Gastrocnemius medialis (tissue), 4 donors: ENCODE results near the gene PBX1. TPM values are rescaled to one million over a fixed set of nuclear protein-coding genes. Genes with fewer than 3 reads are reported as not detected.

Source experiments
- ATAC-seq, 2 donors: fragments of 150-250 bp; one replicate each; pipeline ENCODE4 v1.9.1; 2016
- DNase-seq, 2 donors: peaks; one replicate each; pipeline ENCODE4 v3.0.0-alpha.2; 2019
- H3K27ac ChIP-seq, 4 donors: fragments of 200-600 bp; sonication (generic); 1 replicate in 1 of 4; 2 replicates in 3 of 4; pipeline ENCODE4 v1.5.1; 2016 to 2018; ENCODE audit warnings: mild to moderate bottlenecking in 2 of 4, moderate library complexity in 1 of 4
- H3K27me3 ChIP-seq, 3 donors: fragments of 200-600 bp; sonication (generic) in 2 of 3; 1 replicate in 1 of 3; 2 replicates in 2 of 3; pipeline versions ENCODE4 v1.5.1 to v1.6.0; 2016 to 2019; ENCODE audit warnings: mild to moderate bottlenecking in 1 of 3, moderate library complexity in 1 of 3
- H3K36me3 ChIP-seq, 2 donors: fragments of 200-600 bp; sonication (generic) in 1 of 2; one replicate each; pipeline ENCODE4 v1.5.1; 2017 to 2018
- H3K4me1 ChIP-seq, 2 donors: fragments of 200-600 bp; sonication (generic) in 1 of 2; one replicate each; pipeline ENCODE4 v1.5.1; 2016 to 2017; ENCODE audit warnings: mild to moderate bottlenecking in 2 of 2
- H3K4me3 ChIP-seq, 4 donors: fragments of 200-600 bp; sonication (generic) in 3 of 4; 1 replicate in 1 of 4; 2 replicates in 3 of 4; pipeline ENCODE4 v1.5.1; 2016 to 2019; ENCODE audit warnings: mild to moderate bottlenecking in 2 of 4
- H3K9me3 ChIP-seq, 3 donors: fragments of 200-600 bp; sonication (generic) in 2 of 3; 1 replicate in 1 of 3; 2 replicates in 2 of 3; pipeline ENCODE4 v1.5.1; 2016 to 2019
- POLR2A ChIP-seq, 2 donors: fragments of 450-650 bp; IDR thresholded peaks; one replicate each; pipeline ENCODE4 v1.6.1; 2017; ENCODE audit warnings: antibody characterized with exemption in 2 of 2, mild to moderate bottlenecking in 2 of 2, moderate library complexity in 2 of 2
- in situ Hi-C, 4 donors: fragments of 200-750 bp; cut with MboI; loops; one replicate each; pipeline versions ENCODE4 v1.15.0 to v1.8.0; 2017; ENCODE audit warnings: low sequenced_read_pairs in 4 of 4
- intact Hi-C: fragments of 100-400 bp; cut with DNase I; formaldehyde crosslinking; loops from one replicate; pipeline ENCODE4 v1.15.1; 2023; ENCODE audit warnings: low total_unique reads
- total RNA-seq, 4 donors: library from RNA; depleted of rRNA; stranded (reverse); fragments of >200 nt; gene quantifications; one replicate each; pipeline versions ENCODE4 v1.1.0 to v1.2.3, GENCODE V29; 2016
- TF ChIP-seq, protein P1 (sequence below), 5 experiments: fragments of 450-650 bp in 3 of 5; fragments of 200-600 bp in 2 of 5; sonication (generic) in 2 of 5; IDR thresholded peaks in 4 of 5; conservative IDR thresholded peaks in 1 of 5; 1 replicate in 4 of 5; 2 replicates in 1 of 5; pipeline ENCODE4 v1.5.1; 2016 to 2019; ENCODE audit warnings: antibody characterized with exemption in 5 of 5, mild to moderate bottlenecking in 3 of 5, moderate library complexity in 3 of 5

The PBX1 gene
- total RNA-seq, 4 donors from 2014 or later = 21.7 to 36.5 (median 29.0) TPM

DNA sequence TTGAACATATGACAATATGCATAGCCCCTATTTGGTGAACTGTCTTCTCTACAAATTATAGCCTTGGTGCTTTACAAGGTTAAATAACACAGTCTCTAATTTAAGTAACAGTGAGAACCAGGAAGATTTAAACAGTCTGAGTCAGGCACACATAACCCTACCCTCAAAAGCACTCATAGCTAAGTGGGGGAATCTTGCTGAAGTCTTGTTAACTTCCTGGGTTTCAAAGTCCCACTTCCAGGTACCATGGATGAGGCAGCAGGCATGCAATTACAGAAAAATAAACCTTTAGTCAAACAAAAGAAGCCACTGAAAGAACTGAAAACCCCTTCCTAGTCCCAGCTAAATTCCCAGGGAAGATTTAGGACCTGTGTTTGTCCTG, 147.6 kb downstream of the PBX1 start:
- peaks cover 58 to 85% of the 10 kb centered on the region in 2 donors for H3K4me1 ChIP-seq
- peak overlapping the region; percentile 75 to 88 (median 84) for H3K27ac ChIP-seq
- no peak for DNase-seq
- H3K36me3 ChIP-seq = no peaks in the 10 kb centered on the region
- no peak for TF ChIP-seq POLR2A (IDR thresholded peaks at IDR 0.05)
- TF ChIP-seq, protein P1, sequence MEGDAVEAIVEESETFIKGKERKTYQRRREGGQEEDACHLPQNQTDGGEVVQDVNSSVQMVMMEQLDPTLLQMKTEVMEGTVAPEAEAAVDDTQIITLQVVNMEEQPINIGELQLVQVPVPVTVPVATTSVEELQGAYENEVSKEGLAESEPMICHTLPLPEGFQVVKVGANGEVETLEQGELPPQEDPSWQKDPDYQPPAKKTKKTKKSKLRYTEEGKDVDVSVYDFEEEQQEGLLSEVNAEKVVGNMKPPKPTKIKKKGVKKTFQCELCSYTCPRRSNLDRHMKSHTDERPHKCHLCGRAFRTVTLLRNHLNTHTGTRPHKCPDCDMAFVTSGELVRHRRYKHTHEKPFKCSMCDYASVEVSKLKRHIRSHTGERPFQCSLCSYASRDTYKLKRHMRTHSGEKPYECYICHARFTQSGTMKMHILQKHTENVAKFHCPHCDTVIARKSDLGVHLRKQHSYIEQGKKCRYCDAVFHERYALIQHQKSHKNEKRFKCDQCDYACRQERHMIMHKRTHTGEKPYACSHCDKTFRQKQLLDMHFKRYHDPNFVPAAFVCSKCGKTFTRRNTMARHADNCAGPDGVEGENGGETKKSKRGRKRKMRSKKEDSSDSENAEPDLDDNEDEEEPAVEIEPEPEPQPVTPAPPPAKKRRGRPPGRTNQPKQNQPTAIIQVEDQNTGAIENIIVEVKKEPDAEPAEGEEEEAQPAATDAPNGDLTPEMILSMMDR (IDR thresholded peaks at IDR 0.05 in 4 of 5, conservative IDR thresholded peaks at IDR 0.05 in 1 of 5) = no peak
- intact Hi-C loops = loop anchor here (10.0 kb wide), 1 partner anchor 142 kb away; no protein-coding TSS in a partner anchor
- no peaks in the 10 kb centered on the region for H3K27me3 ChIP-seq
- no peak for ATAC-seq
- no peak overlapping the region for H3K4me3 ChIP-seq
- no peaks in the 10 kb centered on the region for H3K9me3 ChIP-seq
- in situ Hi-C loops = no loop called here

DNA sequence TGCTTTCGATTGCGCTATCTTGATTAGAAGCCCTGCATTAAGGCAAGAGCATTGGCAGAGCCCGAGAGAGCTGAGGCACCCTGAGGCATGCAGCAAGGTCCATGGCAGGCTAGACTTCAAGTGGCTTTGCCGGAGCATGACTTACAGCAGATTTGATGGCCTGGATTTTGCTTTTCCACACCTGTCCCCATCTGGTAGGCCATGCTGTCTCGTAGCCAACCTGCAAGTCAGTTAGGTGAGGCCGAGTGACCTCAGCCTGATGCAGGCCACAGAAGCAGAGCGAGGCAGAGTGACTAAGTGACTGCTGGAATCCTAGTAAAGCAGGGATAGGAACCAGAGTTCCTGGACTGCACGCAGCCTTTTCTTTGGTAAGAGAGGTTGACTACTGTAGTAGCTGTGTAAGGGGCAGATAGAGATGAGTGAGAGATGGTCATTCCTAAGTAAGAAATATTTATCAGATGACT, 148.9 kb downstream of the PBX1 start:
- ATAC-seq (peak; percentile 79), DNase-seq (peak; percentile 66 to 87)
- H3K27ac ChIP-seq = peak overlapping the region; percentile 75 to 88 (median 84)
- no peak overlapping the region for H3K4me3 ChIP-seq
- H3K4me1 ChIP-seq = peaks cover 71 to 85% of the 10 kb centered on the region in 2 donors
- intact Hi-C loops = loop anchor here (10.0 kb wide), 1 partner anchor 143 kb away; no protein-coding TSS in a partner anchor
- no peaks in the 10 kb centered on the region for H3K9me3 ChIP-seq
- TF ChIP-seq, protein P1 (IDR thresholded peaks at IDR 0.05 in 4 of 5, conservative IDR thresholded peaks at IDR 0.05 in 1 of 5) = no peak
- peak in 1 of 2 donors; percentile 31 for TF ChIP-seq POLR2A (IDR thresholded peaks at IDR 0.05)
- H3K27me3 ChIP-seq = no peaks in the 10 kb centered on the region
- in situ Hi-C loops = no loop called here
- no peaks in the 10 kb centered on the region for H3K36me3 ChIP-seq

DNA sequence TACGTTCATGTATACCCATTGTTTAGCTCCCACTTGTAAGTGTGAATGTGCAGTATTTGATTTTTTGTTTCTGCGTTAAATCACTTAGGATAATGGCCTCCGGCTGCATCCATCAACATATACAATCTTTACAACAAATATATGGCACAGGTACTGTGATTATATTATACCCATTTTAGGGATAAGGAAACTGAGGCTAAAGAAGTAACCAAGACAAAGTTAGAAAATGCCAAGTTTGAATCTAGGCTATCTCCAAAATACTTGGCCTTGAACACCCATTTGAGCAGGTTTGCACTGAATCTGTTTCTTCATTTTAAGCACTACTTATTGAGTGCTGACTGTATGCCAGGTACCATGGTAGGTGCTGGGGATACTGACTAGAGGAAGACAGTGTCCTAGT, 149.6 kb downstream of the PBX1 start:
- TF ChIP-seq, protein P1 (IDR thresholded peaks at IDR 0.05 in 4 of 5, conservative IDR thresholded peaks at IDR 0.05 in 1 of 5) = no peak
- no peak for TF ChIP-seq POLR2A (IDR thresholded peaks at IDR 0.05)
- Histone ChIP-seq H3K4me3 (no peak overlapping the region), H3K4me1 (peaks cover 77 to 85% of the 10 kb centered on the region in 2 donors), H3K27ac (peak overlapping the region; percentile 75 to 88 (median 84)), H3K36me3 (no peaks in the 10 kb centered on the region), H3K9me3 (no peaks in the 10 kb centered on the region), H3K27me3 (no peaks in the 10 kb centered on the region)
- DNase-seq (no peak), ATAC-seq (no peak)
- in situ Hi-C loops (no loop called here), intact Hi-C loops (loop anchor here (10.0 kb wide), 1 partner anchor 144 kb away; no protein-coding TSS in a partner anchor)

DNA sequence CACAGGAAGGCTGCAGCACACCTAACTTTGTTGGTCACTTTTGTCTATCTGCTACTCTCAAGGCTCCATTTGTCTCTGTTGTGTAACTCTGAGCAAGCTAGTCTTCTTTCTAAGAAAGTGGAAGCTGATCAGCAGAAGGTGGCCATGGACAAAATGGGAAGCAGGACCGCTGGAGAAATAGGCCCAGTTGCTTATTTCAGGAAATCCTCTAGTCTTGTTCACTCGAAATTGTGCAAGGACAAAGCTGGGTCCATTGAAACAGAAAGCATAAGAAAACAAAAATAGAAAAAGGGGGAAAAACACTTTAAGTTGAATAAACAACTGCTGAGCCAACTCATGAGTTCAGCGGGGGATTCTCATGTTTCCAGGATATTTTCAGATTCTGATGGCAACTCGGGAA, 150.1 kb downstream of the PBX1 start:
- no peak overlapping the region for H3K4me3 ChIP-seq
- peaks cover 77 to 83% of the 10 kb centered on the region in 2 donors for H3K4me1 ChIP-seq
- H3K27ac ChIP-seq = peak overlapping the region; percentile 4 to 88 (median 84)
- TF ChIP-seq, protein P1 (IDR thresholded peaks at IDR 0.05 in 4 of 5, conservative IDR thresholded peaks at IDR 0.05 in 1 of 5) = no peak
- no peak for TF ChIP-seq POLR2A (IDR thresholded peaks at IDR 0.05)
- no peaks in the 10 kb centered on the region for H3K27me3 ChIP-seq
- ATAC-seq (no peak), DNase-seq (no peak)
- H3K9me3 ChIP-seq = no peaks in the 10 kb centered on the region
- intact Hi-C loops = loop anchor here (10.0 kb wide), 1 partner anchor 144 kb away; no protein-coding TSS in a partner anchor
- H3K36me3 ChIP-seq = no peaks in the 10 kb centered on the region
- in situ Hi-C loops = no loop called here
